Breast epithelium (tissue), 3 donors: ENCODE results near the gene POLR3B.

Experiments used
- CTCF ChIP-seq, 3 donors: fragments of 450-650 bp; IDR thresholded peaks; one replicate each; pipeline ENCODE4 v1.5.1; 2016 to 2017; ENCODE audit warnings: antibody characterized with exemption in 3 of 3, mild to moderate bottlenecking in 3 of 3, moderate library complexity in 3 of 3
- POLR2A ChIP-seq: fragments of 450-650 bp; IDR thresholded peaks from one replicate; pipeline ENCODE4 v1.6.1; 2016; ENCODE audit warnings: antibody characterized with exemption, mild to moderate bottlenecking, moderate library complexity
- POLR2AphosphoS5 ChIP-seq, 3 donors: sonication (generic); formaldehyde crosslinking; IDR thresholded peaks; one replicate each; pipeline ENCODE4 v1.6.1; 2017; ENCODE audit warnings: antibody characterized with exemption in 3 of 3

- TF ChIP-seq CTCF (IDR thresholded peaks at IDR 0.05) (no peak), POLR2AphosphoS5 (IDR thresholded peaks at IDR 0.05) (no peak), POLR2A (no peak)
Measured at GRCh38 chr12:106380954-106381353, 23.4 kb downstream of the POLR3B start.
